Measurements from ENCODE around the gene MED13L. TPM values are rescaled to one million over a fixed set of nuclear protein-coding genes. Genes with fewer than 3 reads are reported as not detected.

The MED13L gene
- total RNA-seq, 4 donors from 2014 or later: 153 to 251 (median 194) TPM

DNA sequence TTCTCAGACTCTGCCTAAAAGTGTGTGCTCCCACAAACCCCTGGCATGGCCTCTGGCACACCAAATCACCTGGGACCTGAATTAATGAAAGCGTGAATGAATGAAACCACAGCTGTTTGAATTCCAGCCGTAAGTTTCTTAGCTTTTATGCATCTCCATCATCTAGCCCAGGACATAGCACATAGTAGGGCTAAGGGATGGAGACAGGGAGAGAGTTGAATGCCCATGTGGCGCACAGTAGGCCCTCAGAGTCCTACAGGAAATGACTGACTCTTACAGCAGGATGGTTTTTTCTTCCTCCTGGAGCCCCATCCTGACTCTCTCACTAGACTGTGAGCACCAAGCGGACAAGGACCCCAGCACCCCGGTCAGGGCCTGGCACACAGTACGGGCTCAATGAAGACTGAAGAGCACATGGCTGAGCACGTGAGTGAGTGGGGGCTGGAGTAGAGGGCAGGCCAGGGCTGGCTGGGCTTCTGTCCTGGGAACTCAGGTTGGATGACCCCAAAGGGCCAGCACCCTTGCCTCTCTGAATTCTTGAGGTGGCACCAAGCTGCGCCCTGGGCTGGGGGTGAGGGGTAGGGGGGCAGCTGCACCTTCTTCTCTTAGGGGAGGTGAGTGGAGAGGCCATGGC is 351.3 kb downstream of the MED13L start:
- DNase-seq (ENCODE audit: low spot score) (no peak), ATAC-seq (ENCODE audit: low FRiP score) (no peak)
- TF ChIP-seq, protein P1, sequence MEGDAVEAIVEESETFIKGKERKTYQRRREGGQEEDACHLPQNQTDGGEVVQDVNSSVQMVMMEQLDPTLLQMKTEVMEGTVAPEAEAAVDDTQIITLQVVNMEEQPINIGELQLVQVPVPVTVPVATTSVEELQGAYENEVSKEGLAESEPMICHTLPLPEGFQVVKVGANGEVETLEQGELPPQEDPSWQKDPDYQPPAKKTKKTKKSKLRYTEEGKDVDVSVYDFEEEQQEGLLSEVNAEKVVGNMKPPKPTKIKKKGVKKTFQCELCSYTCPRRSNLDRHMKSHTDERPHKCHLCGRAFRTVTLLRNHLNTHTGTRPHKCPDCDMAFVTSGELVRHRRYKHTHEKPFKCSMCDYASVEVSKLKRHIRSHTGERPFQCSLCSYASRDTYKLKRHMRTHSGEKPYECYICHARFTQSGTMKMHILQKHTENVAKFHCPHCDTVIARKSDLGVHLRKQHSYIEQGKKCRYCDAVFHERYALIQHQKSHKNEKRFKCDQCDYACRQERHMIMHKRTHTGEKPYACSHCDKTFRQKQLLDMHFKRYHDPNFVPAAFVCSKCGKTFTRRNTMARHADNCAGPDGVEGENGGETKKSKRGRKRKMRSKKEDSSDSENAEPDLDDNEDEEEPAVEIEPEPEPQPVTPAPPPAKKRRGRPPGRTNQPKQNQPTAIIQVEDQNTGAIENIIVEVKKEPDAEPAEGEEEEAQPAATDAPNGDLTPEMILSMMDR (IDR thresholded peaks at IDR 0.05): no peak

DNA sequence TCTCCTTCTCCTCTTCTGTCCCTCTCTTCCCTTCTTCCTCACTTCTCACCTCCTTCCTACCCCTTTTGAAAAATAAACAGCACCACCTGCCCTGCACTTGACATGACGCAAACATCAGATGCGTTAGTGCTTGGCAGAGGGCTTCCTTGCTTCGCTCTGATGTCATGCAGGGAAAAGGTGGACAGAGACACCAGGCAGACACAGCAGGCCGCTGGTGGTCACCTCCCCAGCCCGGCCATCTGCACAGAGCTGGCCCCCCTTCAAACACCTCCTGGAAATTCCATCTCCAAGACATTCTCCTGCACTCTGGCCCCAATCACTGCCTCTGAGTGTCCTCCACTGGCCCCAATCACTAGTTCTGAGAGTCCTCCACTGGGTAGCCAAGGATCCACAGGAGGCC is 353.6 kb downstream of the MED13L start:
- TF ChIP-seq, protein P1 (IDR thresholded peaks at IDR 0.05): no peak
- ATAC-seq (ENCODE audit: low FRiP score): no peak
- DNase-seq (ENCODE audit: low spot score): no peak

DNA sequence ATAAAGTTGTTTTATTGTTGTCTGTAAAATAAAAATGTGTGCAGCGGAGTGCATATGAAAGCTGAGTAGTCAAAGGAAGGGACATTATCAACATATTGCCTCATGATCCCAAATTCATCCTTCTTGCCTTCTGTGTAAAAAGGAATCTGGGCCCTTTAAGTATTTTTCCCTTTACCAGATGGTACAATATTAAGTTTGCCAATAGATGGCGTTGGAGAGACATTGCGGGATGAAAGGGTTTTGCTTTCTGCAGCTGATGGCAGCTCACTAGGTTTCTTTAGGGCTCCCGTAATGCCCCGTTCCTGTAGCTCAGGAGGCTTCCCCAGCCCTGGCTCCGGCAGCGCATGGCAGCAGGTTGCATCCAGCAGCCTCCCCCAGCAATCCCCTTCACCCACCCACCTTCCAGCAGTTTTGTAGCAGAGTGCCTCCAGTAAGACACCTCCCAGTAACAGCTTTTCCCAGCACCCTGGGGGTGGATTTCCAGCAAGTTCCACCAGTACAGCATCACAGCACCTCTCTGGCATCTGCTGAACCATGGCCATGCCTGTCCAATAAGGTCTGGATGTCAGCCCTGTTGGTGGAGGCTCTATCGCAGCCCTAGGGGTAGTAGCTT is 354.4 kb downstream of the MED13L start:
- DNase-seq (ENCODE audit: low spot score): no peak
- TF ChIP-seq, protein P1 (IDR thresholded peaks at IDR 0.05): no peak
- ATAC-seq (ENCODE audit: low FRiP score): no peak

DNA sequence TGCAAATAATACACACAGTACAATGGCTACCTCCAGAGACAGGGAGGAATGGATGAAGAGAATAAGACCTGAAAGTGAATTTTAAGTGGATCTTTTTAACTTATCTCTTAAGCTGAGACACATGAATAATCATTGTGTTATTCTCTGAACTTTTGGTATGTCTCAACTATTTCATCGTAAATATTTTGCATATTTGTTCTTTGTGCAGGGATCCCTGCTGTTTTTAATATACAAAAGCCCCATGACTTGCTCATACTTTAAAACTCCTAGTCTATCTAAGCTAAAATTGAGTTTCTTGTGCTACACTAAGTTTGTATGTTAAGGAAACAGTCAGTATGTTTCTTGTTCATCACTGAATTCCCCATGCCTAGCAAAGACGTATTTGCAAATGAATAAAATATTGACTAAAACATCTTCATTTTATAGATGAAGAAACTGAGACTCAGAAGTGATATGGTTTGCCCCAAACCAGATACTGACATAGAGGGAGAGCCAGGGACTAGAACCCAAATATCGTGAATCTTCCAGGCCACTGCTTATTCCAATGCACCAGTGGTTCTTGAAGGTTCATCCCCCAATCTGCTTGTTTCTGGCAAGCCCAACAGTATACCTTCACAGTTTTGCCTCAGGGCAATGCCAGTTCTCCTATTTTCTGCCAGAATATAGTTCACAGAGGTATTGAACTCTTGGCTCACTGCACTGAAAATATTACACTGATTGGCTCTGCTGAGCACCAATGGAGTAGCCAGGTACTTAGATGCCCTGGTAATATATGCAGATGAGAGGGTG is 356.9 kb downstream of the MED13L start:
- DNase-seq (ENCODE audit: low spot score) (no peak), ATAC-seq (ENCODE audit: low FRiP score) (no peak)
- TF ChIP-seq, protein P1 (IDR thresholded peaks at IDR 0.05): no peak

DNA sequence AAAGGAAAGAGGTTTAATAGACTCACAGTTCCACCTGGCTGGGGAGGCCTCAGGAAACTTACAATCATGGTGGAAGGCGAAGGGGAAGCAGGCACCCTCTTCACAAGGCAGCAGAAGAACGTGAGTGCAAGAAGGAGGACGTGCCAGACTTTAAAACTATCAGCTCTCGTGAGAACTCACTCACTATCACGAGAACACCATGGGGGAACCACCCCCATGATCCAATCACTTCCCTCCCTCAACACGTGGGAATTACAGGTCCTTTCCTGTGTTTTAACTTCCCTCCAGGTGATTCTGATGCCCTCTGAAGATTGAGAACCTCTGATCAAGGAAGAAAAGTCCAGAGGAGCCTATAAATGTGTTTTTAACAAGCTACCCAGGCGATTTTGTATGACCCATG is 358.7 kb downstream of the MED13L start:
- TF ChIP-seq, protein P1 (IDR thresholded peaks at IDR 0.05): no peak
- DNase-seq (ENCODE audit: low spot score) (no peak), ATAC-seq (ENCODE audit: low FRiP score) (no peak)

DNA sequence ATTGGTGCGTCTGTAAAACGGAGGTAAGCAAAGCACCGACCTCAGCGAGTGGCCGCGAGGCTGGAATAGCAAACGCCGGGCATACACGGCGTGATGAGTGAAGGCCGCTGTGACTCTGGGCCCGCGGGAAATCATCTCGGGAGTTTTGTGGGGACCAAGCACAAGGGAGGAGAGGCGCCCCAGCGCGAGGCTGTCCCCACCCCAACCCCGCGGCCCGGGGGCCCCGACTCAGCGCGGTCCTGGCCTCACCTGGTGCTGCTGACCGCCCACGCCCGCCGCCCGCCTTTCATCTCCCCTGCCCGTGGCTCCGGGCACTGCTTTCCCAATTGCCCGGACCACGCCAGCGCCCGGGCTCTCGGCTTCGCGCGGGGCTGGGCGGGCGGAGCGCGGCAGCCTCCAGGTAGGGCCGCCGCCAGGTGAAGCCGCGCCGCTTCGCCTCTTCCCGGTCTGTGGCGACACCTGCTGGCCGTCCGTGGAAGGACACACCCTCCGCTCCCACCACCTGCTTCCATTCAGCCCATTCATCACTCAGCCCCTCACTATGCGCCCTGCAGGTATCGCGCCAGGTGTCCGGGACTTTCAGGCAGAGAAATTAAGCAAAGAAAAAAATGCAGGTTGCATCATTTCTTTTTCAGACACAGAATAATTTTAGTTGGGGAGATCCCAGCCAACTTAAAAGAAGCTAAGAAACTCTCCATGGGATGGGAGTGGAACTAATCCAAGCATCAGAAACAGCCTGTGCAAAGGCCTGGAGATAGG is 360.4 kb downstream of the MED13L start:
- ATAC-seq (ENCODE audit: low FRiP score) (peak; percentile 72), DNase-seq (ENCODE audit: low spot score) (peak; percentile 52)
- TF ChIP-seq, protein P1 (IDR thresholded peaks at IDR 0.05): peak in 1 of 3 donors; percentile 89

Data from omental fat pad (tissue), 4 donors.